Fibroblast of the aortic adventitia (primary cell): Measurements from ENCODE around the gene RAB31. TPM values are rescaled to one million over a fixed set of nuclear protein-coding genes. Genes with fewer than 3 reads are reported as not detected.

Experiments used
- DNase-seq: peaks from one replicate; pipeline ENCODE4 v3.0.0-alpha.2; 2010; ENCODE audit warnings: low read depth
- H3K4me3 ChIP-seq: 2 replicates; pipeline ENCODE4 v1.5.1; 2011; ENCODE audit warnings: low read depth, mild to moderate bottlenecking, control low read depth, low read length, moderate library complexity
- total RNA-seq: library from RNA; depleted of rRNA; stranded (reverse); fragments of >200 nt; gene quantifications from 2 replicates; pipeline ENCODE4 v1.2.3, GENCODE V29; 2012; ENCODE audit warnings: low replicate concordance
- TF ChIP-seq, protein P1 (sequence below): IDR thresholded peaks from 2 replicates; pipeline ENCODE4 v1.5.1; 2011; ENCODE audit warnings: mild to moderate bottlenecking, low read length, control low read depth, inconsistent platforms; ENCODE audit not compliant: insufficient read depth

Gene RAB31
- total RNA-seq, 1 donor: 90.4 TPM

DNA sequence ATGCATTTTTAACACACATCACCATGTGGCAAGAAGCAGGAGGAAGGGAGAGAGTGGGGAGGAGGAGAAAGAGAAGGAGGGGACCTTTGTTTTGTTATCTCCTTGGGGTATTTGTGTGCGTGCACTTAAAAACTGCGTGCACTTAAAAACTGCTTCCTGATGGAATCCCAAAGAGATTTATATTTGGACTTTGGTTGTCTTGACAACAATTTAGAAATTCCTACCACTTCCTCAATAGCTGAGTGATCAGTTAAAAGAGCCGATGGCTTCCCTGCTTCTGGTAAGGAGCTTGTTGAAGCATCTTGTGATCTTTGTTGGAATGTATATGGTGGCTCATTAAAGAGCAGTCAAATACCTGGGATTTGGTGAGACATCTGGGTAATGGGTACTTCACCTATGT lies 4.5 kb downstream of the RAB31 start:
- H3K4me3 ChIP-seq: no peak overlapping the region
- peak; percentile 27 for DNase-seq
- TF ChIP-seq, protein P1, sequence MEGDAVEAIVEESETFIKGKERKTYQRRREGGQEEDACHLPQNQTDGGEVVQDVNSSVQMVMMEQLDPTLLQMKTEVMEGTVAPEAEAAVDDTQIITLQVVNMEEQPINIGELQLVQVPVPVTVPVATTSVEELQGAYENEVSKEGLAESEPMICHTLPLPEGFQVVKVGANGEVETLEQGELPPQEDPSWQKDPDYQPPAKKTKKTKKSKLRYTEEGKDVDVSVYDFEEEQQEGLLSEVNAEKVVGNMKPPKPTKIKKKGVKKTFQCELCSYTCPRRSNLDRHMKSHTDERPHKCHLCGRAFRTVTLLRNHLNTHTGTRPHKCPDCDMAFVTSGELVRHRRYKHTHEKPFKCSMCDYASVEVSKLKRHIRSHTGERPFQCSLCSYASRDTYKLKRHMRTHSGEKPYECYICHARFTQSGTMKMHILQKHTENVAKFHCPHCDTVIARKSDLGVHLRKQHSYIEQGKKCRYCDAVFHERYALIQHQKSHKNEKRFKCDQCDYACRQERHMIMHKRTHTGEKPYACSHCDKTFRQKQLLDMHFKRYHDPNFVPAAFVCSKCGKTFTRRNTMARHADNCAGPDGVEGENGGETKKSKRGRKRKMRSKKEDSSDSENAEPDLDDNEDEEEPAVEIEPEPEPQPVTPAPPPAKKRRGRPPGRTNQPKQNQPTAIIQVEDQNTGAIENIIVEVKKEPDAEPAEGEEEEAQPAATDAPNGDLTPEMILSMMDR: no peak

DNA sequence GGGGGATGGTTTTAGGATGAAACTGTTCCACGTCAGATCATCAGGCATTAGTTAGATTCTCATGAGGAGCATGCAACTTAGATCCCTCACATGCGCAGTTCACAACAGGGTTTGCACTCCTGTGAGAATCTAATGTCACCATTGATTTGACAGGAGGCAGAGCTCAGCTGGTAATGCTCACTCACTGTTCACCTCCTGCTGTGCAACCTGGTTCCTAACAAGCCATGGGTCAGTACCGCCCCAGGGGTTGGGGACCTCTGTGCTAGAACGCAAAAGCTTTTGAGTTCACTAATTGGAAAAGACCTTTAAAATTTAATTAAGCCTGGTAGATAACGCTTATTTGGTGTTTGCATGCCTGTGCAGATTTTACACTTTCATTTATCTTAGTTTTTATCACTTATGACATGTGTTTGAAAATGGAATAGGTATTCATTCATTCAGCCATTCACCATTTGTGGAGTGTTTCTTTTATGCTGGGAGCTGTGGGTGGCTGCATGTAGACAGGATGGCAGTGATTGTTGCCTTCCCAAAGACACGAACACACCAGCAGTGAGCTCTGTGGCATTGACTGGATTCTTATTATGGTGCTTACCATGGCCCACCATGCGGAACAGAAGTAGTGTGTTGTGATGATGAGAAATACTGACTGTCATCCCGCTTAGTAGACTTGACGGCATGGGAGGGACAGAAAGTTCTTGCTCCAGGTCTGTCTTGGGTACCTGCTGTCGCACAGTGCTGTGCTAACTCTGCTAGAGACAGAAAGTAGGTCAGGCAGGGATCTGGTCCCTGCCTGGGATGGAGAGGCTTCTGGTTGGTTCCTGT lies 6.4 kb downstream of the RAB31 start:
- no peak for DNase-seq
- TF ChIP-seq, protein P1: no peak
- H3K4me3 ChIP-seq: no peak overlapping the region

DNA sequence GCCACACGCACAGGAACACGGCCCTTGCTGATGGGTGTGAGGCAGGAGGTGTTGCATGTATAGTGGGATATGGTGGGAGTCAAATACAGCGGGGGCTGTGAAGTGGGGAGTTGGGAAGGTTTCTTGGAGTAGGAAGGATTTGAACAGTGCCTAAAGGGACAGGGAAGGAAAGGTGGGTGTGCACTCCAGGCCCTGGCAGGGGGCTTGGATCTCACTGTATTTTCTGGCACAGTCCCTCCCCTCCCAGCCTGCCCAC lies 6.9 kb downstream of the RAB31 start:
- no peak for DNase-seq
- no peak overlapping the region for H3K4me3 ChIP-seq
- TF ChIP-seq, protein P1: no peak

DNA sequence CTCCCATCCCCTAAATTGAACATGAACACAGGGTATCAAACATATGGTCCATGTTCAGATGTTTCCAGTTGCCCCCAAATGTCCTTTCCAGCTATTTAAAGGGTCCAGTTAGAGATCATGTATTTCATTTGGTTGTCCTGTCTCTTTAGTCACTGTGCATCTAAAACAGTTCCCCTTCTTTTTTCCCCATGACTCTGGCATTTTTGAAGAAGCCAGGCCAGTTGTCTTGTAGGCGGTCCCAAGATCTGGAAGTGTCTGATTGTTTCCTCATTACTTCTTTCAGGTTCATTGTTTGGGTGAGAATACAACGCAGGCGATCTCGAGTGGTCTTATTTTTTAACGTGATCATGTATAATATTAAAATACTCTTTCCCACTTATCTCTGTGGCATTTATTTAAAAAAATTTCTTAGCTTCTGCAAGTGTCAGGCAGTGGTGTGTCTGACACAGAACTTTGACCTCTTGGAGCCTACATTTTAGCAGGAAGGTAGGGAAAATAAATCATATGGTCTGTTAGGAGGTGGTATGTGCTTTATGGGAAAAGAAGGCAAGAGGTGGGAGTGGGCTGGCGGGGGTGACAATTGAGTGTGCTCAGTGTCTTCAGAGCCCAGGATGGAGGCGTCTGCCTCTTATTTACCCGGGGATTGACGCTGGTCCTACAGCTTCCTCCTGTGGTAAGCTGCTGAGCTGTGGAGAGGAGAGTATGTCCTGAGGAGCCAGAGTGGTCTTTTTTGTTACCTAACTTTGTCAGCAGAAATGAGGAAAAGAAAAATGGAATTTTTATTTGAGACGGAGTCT lies 8.1 kb downstream of the RAB31 start:
- no peak for DNase-seq

DNA sequence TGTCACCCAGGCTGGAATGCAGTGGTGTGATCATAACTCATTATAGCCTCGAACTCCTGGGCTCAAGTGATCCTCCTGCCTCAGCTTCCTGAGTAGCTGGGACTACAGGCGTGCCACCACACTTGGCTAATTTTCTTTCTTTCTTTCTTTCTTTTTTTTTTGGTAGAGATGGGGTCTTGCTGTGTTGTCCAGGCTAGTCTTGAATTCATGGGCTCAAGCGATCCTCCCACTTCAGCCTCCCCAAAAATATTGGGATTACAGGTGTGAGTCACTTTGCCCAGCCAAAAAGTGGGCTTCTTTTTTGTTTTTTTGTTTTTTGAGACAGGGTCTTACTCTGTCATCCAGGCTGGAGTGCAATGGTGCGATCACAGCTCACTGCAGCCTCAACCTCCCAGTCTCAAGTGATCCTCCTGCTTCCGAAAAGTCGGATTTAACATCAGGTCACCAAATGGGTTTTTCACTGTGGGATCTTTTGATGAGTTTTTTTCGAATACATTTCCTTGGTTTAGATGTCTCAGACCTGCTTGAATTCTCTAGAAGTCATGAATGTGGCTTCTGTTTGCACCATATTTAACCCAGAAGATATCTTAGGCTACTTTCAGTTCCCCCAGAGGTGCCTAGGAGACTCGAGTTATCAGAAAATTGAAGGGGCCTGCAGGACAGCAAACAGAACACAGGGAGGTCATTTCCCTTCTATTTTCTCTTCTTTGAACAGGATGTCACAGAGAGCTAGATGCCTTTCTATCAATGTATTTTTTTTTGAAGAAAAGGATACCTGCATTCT lies 8.9 kb downstream of the RAB31 start:
- DNase-seq: no peak

More for the DNA sequence above, 8.1 kb downstream of the RAB31 start:
- H3K4me3 ChIP-seq: no peak overlapping the region
- TF ChIP-seq, protein P1: no peak

DNA sequence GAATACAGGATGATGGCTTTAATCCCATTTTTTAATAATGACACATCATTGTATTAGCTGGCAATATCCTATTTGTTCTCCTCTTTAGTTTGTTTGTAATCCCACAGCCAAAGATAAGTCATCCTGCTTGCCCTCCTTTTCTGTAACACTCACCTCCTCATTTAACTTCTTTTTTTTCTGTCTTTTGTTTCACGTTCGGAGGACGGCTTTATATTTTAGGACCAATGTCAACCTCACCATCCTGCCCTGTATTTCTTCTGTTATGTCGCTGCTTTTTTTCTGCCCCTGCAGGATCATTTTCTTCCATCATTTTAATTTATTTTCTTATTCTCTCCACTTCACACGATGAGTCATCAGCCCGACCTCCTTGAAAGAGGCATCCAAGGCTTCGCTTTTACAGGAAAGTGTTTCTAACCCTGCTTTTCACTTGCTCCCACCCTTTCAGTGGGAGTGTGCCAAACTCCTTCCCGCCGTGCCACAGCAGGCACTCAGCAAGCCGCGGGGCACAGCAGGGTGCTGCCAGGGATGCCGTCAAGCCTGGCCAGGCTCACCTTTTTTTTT lies 11.4 kb downstream of the RAB31 start:
- peak; percentile 82 for DNase-seq
- TF ChIP-seq, protein P1: no peak
- peak overlapping the region; percentile 33 for H3K4me3 ChIP-seq

More for the DNA sequence above, 8.9 kb downstream of the RAB31 start:
- no peak overlapping the region for H3K4me3 ChIP-seq
- TF ChIP-seq, protein P1: no peak
